Ectodermal cell (in vitro differentiated cells): ENCODE data around the gene KIF6.
"Not testable (repeated sequence)": the region's sequence is repeated elsewhere in the genome, so short reads cannot be mapped to it uniquely, and the experiment has no call there.

Experiments used
- H3K27ac ChIP-seq: 2 replicates; pipeline ENCODE4 v1.7.0; 2013; ENCODE audit warnings: mild to moderate bottlenecking, low read depth, low read length; ENCODE audit not compliant: insufficient read depth, poor library complexity, severe bottlenecking
- H3K27me3 ChIP-seq: 2 replicates; pipeline ENCODE4 v1.7.0; 2013; ENCODE audit warnings: mild to moderate bottlenecking, low read length; ENCODE audit not compliant: insufficient read depth, control insufficient read depth, poor library complexity, severe bottlenecking
- H3K36me3 ChIP-seq: one replicate; pipeline ENCODE4 v1.7.0; 2013; ENCODE audit warnings: low read length; ENCODE audit not compliant: control insufficient read depth, insufficient read depth
- H3K4me1 ChIP-seq: one replicate; pipeline ENCODE4 v1.7.0; 2013; ENCODE audit warnings: low read length; ENCODE audit not compliant: control insufficient read depth, insufficient read depth
- H3K4me3 ChIP-seq: 2 replicates; pipeline ENCODE4 v1.7.0; 2013; ENCODE audit warnings: low read depth, low read length, control low read depth; ENCODE audit not compliant: insufficient read depth
- H3K9me3 ChIP-seq: 2 replicates; pipeline ENCODE4 v1.7.0; 2013; ENCODE audit warnings: mild to moderate bottlenecking, low read length, moderate library complexity; ENCODE audit not compliant: control insufficient read depth
- WGBS, 2 experiments: methylation state at CpG; one replicate each; pipeline ENCODE4 v1.1.7; 2013; ENCODE audit warnings: missing lambda C conversion rate in 2 of 2; 5-methylcytosine and 5-hydroxymethylcytosine counted together

The KIF6 gene

GRCh38 chr6:39296745-39297640 is 428.2 kb downstream of the KIF6 start:
- H3K9me3 ChIP-seq, result no peaks in the 10 kb centered on the region
- peaks cover 10% of the 10 kb centered on the region for H3K4me1 ChIP-seq
- H3K4me3 ChIP-seq, result no peak overlapping the region
- H3K27me3 ChIP-seq, result peaks cover 9% of the 10 kb centered on the region
- 90 to 92% methylated on average over 18 of the region's 18 CpGs for WGBS, 2 experiments
- no peak overlapping the region for H3K27ac ChIP-seq
- H3K36me3 ChIP-seq, result no peaks in the 10 kb centered on the region

GRCh38 chr6:39295611-39296011 is 429.6 kb downstream of the KIF6 start:
- Histone ChIP-seq H3K27ac (no peak overlapping the region), H3K4me3 (no peak overlapping the region), H3K36me3 (no peaks in the 10 kb centered on the region), H3K9me3 (no peaks in the 10 kb centered on the region), H3K4me1 (peaks cover 10% of the 10 kb centered on the region), H3K27me3 (peaks cover 9% of the 10 kb centered on the region)
- 68 to 72% methylated on average over 5 of the region's 5 CpGs for WGBS, 2 experiments

- no peaks in the 10 kb centered on the region for H3K36me3 ChIP-seq
- peaks cover 9% of the 10 kb centered on the region for H3K27me3 ChIP-seq
- peaks cover 10% of the 10 kb centered on the region for H3K4me1 ChIP-seq
- H3K4me3 ChIP-seq, result no peak overlapping the region
- H3K9me3 ChIP-seq, result no peaks in the 10 kb centered on the region
- WGBS, 2 experiments, result 100% methylated on average over 1 of the region's 1 CpG; no CpG with 5 or more reads in 1 of the 2 experiments
- no peak overlapping the region for H3K27ac ChIP-seq
These were observed 430.3 kb downstream of the KIF6 start for GRCh38 chr6:39294899-39295298.

GRCh38 chr6:39294133-39294532 is 431.1 kb downstream of the KIF6 start:
- WGBS, 2 experiments, result 80 to 86% methylated on average over 5 of the region's 5 CpGs
- Histone ChIP-seq H3K27ac (no peak overlapping the region), H3K4me1 (peaks cover 10% of the 10 kb centered on the region), H3K27me3 (peaks cover 9% of the 10 kb centered on the region), H3K9me3 (no peaks in the 10 kb centered on the region), H3K4me3 (no peak overlapping the region), H3K36me3 (no peaks in the 10 kb centered on the region)

GRCh38 chr6:39292637-39293036 is 432.6 kb downstream of the KIF6 start:
- peaks cover 9% of the 10 kb centered on the region for H3K27me3 ChIP-seq
- no peaks in the 10 kb centered on the region for H3K36me3 ChIP-seq
- no peaks in the 10 kb centered on the region for H3K9me3 ChIP-seq
- H3K27ac ChIP-seq, result no peak overlapping the region
- no peak overlapping the region for H3K4me3 ChIP-seq
- WGBS, 2 experiments, result 95 to 98% methylated on average over 6 of the region's 6 CpGs
- peaks cover 10% of the 10 kb centered on the region for H3K4me1 ChIP-seq

- Histone ChIP-seq H3K9me3 (no peaks in the 10 kb centered on the region), H3K4me3 (no peak overlapping the region), H3K27me3 (peaks cover 9% of the 10 kb centered on the region), H3K36me3 (no peaks in the 10 kb centered on the region), H3K4me1 (no peaks in the 10 kb centered on the region), H3K27ac (no peak overlapping the region)
- 90 to 97% methylated on average over 2 of the region's 2 CpGs for WGBS, 2 experiments
These were observed 435.7 kb downstream of the KIF6 start for GRCh38 chr6:39289490-39289889.

- H3K4me3 ChIP-seq, result no peak overlapping the region
- no peaks in the 10 kb centered on the region for H3K4me1 ChIP-seq
- H3K9me3 ChIP-seq, result no peaks in the 10 kb centered on the region
- peaks cover 5% of the 10 kb centered on the region for H3K27me3 ChIP-seq
- 94 to 95% methylated on average over 3 of the region's 3 CpGs for WGBS, 2 experiments
- no peaks in the 10 kb centered on the region for H3K36me3 ChIP-seq
- no peak overlapping the region for H3K27ac ChIP-seq
These were observed 437.6 kb downstream of the KIF6 start for GRCh38 chr6:39287601-39288000.

GRCh38 chr6:39286596-39286995 is 438.6 kb downstream of the KIF6 start:
- not testable (repeated sequence) for H3K9me3 ChIP-seq, H3K4me3 ChIP-seq, H3K27me3 ChIP-seq, H3K27ac ChIP-seq, H3K36me3 ChIP-seq, H3K4me1 ChIP-seq
- WGBS, 2 experiments, result 78 to 85% methylated on average over 9 to 10 of the region's 10 CpGs

- Histone ChIP-seq H3K4me3 (no peak overlapping the region), H3K4me1 (no peaks in the 10 kb centered on the region), H3K27me3 (no peaks in the 10 kb centered on the region), H3K36me3 (no peaks in the 10 kb centered on the region), H3K9me3 (no peaks in the 10 kb centered on the region), H3K27ac (no peak overlapping the region)
- 67 to 69% methylated on average over 2 of the region's 2 CpGs for WGBS, 2 experiments
These were observed 442.4 kb downstream of the KIF6 start for GRCh38 chr6:39282774-39283173.

- no peak overlapping the region for H3K27ac ChIP-seq
- no peak overlapping the region for H3K4me3 ChIP-seq
- no peaks in the 10 kb centered on the region for H3K36me3 ChIP-seq
- no peaks in the 10 kb centered on the region for H3K9me3 ChIP-seq
- no peaks in the 10 kb centered on the region for H3K4me1 ChIP-seq
- no peaks in the 10 kb centered on the region for H3K27me3 ChIP-seq
- 88 to 91% methylated on average over 11 of the region's 11 CpGs for WGBS, 2 experiments
These were observed 443.8 kb downstream of the KIF6 start for GRCh38 chr6:39281312-39281980.
